ENCODE measurements around the gene ASB6. TPM values are rescaled to one million over a fixed set of nuclear protein-coding genes. Genes with fewer than 3 reads are reported as not detected.

ASB6 gene
- total and polyA plus RNA-seq, 2 of the 13 experiments (the other 11 are each of a cell fraction or from before 2014, with no cell fraction given), result 8.2 to 8.4 TPM

GRCh38 chr9:129598089-129598596 is 43.8 kb downstream of the ASB6 start (continued):
- TF ChIP-seq, protein P1, sequence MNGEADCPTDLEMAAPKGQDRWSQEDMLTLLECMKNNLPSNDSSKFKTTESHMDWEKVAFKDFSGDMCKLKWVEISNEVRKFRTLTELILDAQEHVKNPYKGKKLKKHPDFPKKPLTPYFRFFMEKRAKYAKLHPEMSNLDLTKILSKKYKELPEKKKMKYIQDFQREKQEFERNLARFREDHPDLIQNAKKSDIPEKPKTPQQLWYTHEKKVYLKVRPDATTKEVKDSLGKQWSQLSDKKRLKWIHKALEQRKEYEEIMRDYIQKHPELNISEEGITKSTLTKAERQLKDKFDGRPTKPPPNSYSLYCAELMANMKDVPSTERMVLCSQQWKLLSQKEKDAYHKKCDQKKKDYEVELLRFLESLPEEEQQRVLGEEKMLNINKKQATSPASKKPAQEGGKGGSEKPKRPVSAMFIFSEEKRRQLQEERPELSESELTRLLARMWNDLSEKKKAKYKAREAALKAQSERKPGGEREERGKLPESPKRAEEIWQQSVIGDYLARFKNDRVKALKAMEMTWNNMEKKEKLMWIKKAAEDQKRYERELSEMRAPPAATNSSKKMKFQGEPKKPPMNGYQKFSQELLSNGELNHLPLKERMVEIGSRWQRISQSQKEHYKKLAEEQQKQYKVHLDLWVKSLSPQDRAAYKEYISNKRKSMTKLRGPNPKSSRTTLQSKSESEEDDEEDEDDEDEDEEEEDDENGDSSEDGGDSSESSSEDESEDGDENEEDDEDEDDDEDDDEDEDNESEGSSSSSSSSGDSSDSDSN (CRISPR knock-in tag; IDR thresholded peaks at IDR 0.05), result no peak
- TF ChIP-seq KAT2B (IDR thresholded peaks at IDR 0.05; ENCODE audit: borderline replicate concordance, low read depth, low read length) (no peak), POLR2AphosphoS5 (IDR thresholded peaks at IDR 0.05; ENCODE audit: low read depth, low read length) (peak; percentile 16; the same call in 1 of the 2 replicates), GATAD1 (CRISPR knock-in tag; IDR thresholded peaks at IDR 0.05) (no peak), ZNF674 (CRISPR knock-in tag; IDR thresholded peaks at IDR 0.05; ENCODE audit: low read depth) (no peak), GLI4 (CRISPR knock-in tag; IDR thresholded peaks at IDR 0.05; ENCODE audit: borderline replicate concordance) (0 out of 2 replicates have a peak, but pooled peaks have one; percentile 1), TARDBP (CRISPR knock-in tag; IDR thresholded peaks at IDR 0.05) (0 out of 2 replicates have a peak, but pooled peaks have one; percentile 20), NFKB2 (CRISPR knock-in tag; IDR thresholded peaks at IDR 0.05; ENCODE audit: borderline replicate concordance) (peak; percentile 15; the same call in 1 of the 2 replicates), ZC3H4 (CRISPR knock-in tag; IDR thresholded peaks at IDR 0.05; ENCODE audit: borderline replicate concordance) (peak; percentile 59; the same call in 1 of the 2 replicates), ZNF44 (CRISPR knock-in tag; IDR thresholded peaks at IDR 0.05) (0 out of 2 replicates have a peak, but pooled peaks have one; percentile 28), SSRP1 (CRISPR knock-in tag; IDR thresholded peaks at IDR 0.05) (0 out of 2 replicates have a peak, but pooled peaks have one; percentile 11), ASH2L (IDR thresholded peaks at IDR 0.05; ENCODE audit: insufficient read length, low read depth, low read length) (peak; percentile 27), ZNF256 (CRISPR knock-in tag; conservative IDR thresholded peaks at IDR 0.05) (0 out of 2 replicates have a peak, but pooled peaks have one; percentile 16), CHD2 (IDR thresholded peaks at IDR 0.05; ENCODE audit: low read depth, low read length) (no peak), EED (CRISPR knock-in tag; IDR thresholded peaks at IDR 0.05) (peak; percentile 70; the same call in 1 of the 2 replicates), REL (CRISPR knock-in tag; conservative IDR thresholded peaks at IDR 0.05) (no peak), SALL2 (CRISPR knock-in tag; IDR thresholded peaks at IDR 0.05) (0 out of 2 replicates have a peak, but pooled peaks have one; percentile 9), ZNF703 (CRISPR knock-in tag; IDR thresholded peaks at IDR 0.05; ENCODE audit: borderline replicate concordance) (no peak), ZNF777 (CRISPR knock-in tag; IDR thresholded peaks at IDR 0.05) (0 out of 2 replicates have a peak, but pooled peaks have one; percentile 7), HHEX (CRISPR knock-in tag; IDR thresholded peaks at IDR 0.05) (no peak), SNAPC2 (CRISPR knock-in tag; IDR thresholded peaks at IDR 0.05) (0 out of 2 replicates have a peak, but pooled peaks have one; percentile 32), MTF2 (CRISPR knock-in tag; IDR thresholded peaks at IDR 0.05; ENCODE audit: borderline replicate concordance) (0 out of 2 replicates have a peak, but pooled peaks have one; percentile 22), ZBTB39 (CRISPR knock-in tag; IDR thresholded peaks at IDR 0.05) (0 out of 2 replicates have a peak, but pooled peaks have one; percentile 33)
- TF ChIP-seq, protein P2, sequence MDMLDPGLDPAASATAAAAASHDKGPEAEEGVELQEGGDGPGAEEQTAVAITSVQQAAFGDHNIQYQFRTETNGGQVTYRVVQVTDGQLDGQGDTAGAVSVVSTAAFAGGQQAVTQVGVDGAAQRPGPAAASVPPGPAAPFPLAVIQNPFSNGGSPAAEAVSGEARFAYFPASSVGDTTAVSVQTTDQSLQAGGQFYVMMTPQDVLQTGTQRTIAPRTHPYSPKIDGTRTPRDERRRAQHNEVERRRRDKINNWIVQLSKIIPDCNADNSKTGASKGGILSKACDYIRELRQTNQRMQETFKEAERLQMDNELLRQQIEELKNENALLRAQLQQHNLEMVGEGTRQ (IDR thresholded peaks at IDR 0.05; ENCODE audit: low read depth, low read length), result no peak
- TF ChIP-seq, protein P2 (CRISPR knock-in tag; IDR thresholded peaks at IDR 0.05; ENCODE audit: borderline replicate concordance), result 0 out of 2 replicates have a peak, but pooled peaks have one; percentile 25
